ENCODE measurements around the gene AGAP3. TPM values are rescaled to one million over a fixed set of nuclear protein-coding genes. Genes with fewer than 3 reads are reported as not detected.
A peak's percentile ranks its signal among the peaks of the same experiment; 100 is the strongest.

AGAP3 gene
- total RNA-seq, 1 donor from 2014 or later = 156 TPM

- no peak for FAIRE-seq
- H4K20me1 ChIP-seq (ENCODE audit: insufficient read depth, low read length) = peaks cover 35% of the 10 kb centered on the region
- no peaks in the 10 kb centered on the region for H3K27me3 ChIP-seq (ENCODE audit: insufficient read depth, low read length)
- no peak for DNase-seq (ENCODE audit: low read depth)
- H2AFZ ChIP-seq (ENCODE audit: low read depth, low read length) = peak overlapping the region; percentile 39
- peak overlapping the region; percentile 75 for H3K4me3 Mint-ChIP-seq (ENCODE audit: unreplicated experiment)
- H3K27me3 Mint-ChIP-seq (ENCODE audit: low read depth, unreplicated experiment) = no peaks in the 10 kb centered on the region
- H3K4me2 ChIP-seq (ENCODE audit: low read length) = peak overlapping the region; percentile 87
- H3K36me3 ChIP-seq (ENCODE audit: insufficient read depth, low read length) = peaks cover 4% of the 10 kb centered on the region
- no peak for TF ChIP-seq CTCF (IDR thresholded peaks at IDR 0.05; ENCODE audit: insufficient read depth, low read depth, low read length)
- no peak for TF ChIP-seq EZH2 (IDR thresholded peaks at IDR 0.05; ENCODE audit: insufficient read depth, low read length)
- H3K4me1 ChIP-seq (ENCODE audit: insufficient read depth, low read length) = peaks cover 40% of the 10 kb centered on the region
- no peaks in the 10 kb centered on the region for H3K9me3 ChIP-seq (ENCODE audit: insufficient read depth, low read depth, low read length)
- peaks cover 44% of the 10 kb centered on the region for H3K79me2 ChIP-seq (ENCODE audit: insufficient read depth, low read length)
- peak overlapping the region; percentile 66 for H3K27ac ChIP-seq (ENCODE audit: low read depth, low read length)
- H3K36me3 Mint-ChIP-seq (ENCODE audit: low read depth, unreplicated experiment) = peaks cover 4% of the 10 kb centered on the region
- H3K4me3 ChIP-seq (ENCODE audit: insufficient read depth, low read depth, low read length) = peak overlapping the region; percentile 85
- peaks cover 20% of the 10 kb centered on the region for H3K4me1 Mint-ChIP-seq (ENCODE audit: low read depth, unreplicated experiment)
- no peak overlapping the region for H3K27ac Mint-ChIP-seq (ENCODE audit: unreplicated experiment)
- peak overlapping the region; percentile 95 for H3K9ac ChIP-seq (ENCODE audit: low read length)
- no peaks in the 10 kb centered on the region for H3K9me3 Mint-ChIP-seq (ENCODE audit: unreplicated experiment)
Observed at GRCh38 chr7:151081170-151082101, 4.8 kb upstream of the AGAP3 start.

- Histone ChIP-seq H3K9me3 (ENCODE audit: insufficient read depth, low read depth, low read length) (no peaks in the 10 kb centered on the region), H3K4me1 (ENCODE audit: insufficient read depth, low read length) (peaks cover 40% of the 10 kb centered on the region), H3K9ac (ENCODE audit: low read length) (peak overlapping the region; percentile 95), H3K4me3 (ENCODE audit: insufficient read depth, low read depth, low read length) (peak overlapping the region; percentile 62), H4K20me1 (ENCODE audit: insufficient read depth, low read length) (peaks cover 30% of the 10 kb centered on the region), H3K4me2 (ENCODE audit: low read length) (peak overlapping the region; percentile 87), H2AFZ (ENCODE audit: low read depth, low read length) (no peak overlapping the region), H3K79me2 (ENCODE audit: insufficient read depth, low read length) (peaks cover 48% of the 10 kb centered on the region), H3K27me3 (ENCODE audit: insufficient read depth, low read length) (no peaks in the 10 kb centered on the region), H3K27ac (ENCODE audit: low read depth, low read length) (peak overlapping the region; percentile 58), H3K36me3 (ENCODE audit: insufficient read depth, low read length) (peaks cover 4% of the 10 kb centered on the region)
- no peaks in the 10 kb centered on the region for H3K27me3 Mint-ChIP-seq (ENCODE audit: low read depth, unreplicated experiment)
- H3K4me3 Mint-ChIP-seq (ENCODE audit: unreplicated experiment) = peak overlapping the region; percentile 88
- DNase-seq (ENCODE audit: low read depth) = no peak
- no peaks in the 10 kb centered on the region for H3K9me3 Mint-ChIP-seq (ENCODE audit: unreplicated experiment)
- H3K36me3 Mint-ChIP-seq (ENCODE audit: low read depth, unreplicated experiment) = peaks cover 4% of the 10 kb centered on the region
- peaks cover 20% of the 10 kb centered on the region for H3K4me1 Mint-ChIP-seq (ENCODE audit: low read depth, unreplicated experiment)
- TF ChIP-seq EZH2 (IDR thresholded peaks at IDR 0.05; ENCODE audit: insufficient read depth, low read length) = no peak
- no peak for TF ChIP-seq CTCF (IDR thresholded peaks at IDR 0.05; ENCODE audit: insufficient read depth, low read depth, low read length)
- H3K27ac Mint-ChIP-seq (ENCODE audit: unreplicated experiment) = peak overlapping the region; percentile 79
- no peak for FAIRE-seq
Observed at GRCh38 chr7:151082141-151083070, 3.9 kb upstream of the AGAP3 start.

Measured in astrocyte (in vitro differentiated cells and primary cell).